KOPT-K1 (cell line): ENCODE data around the gene PPRC1.

Experiments used
- H3K27ac ChIP-seq: fragments of 200-600 bp; sonication (generic); 2 replicates; pipeline ENCODE4 v1.5.1; 2016; ENCODE audit warnings: antibody characterized with exemption, mild to moderate bottlenecking, low read depth, low read length; ENCODE audit not compliant: poor library complexity, severe bottlenecking
- H3K36me3 ChIP-seq: fragments of 200-600 bp; sonication (generic); 2 replicates; pipeline ENCODE4 v1.5.1; 2017; ENCODE audit warnings: antibody characterized with exemption, mild to moderate bottlenecking, low read length, moderate library complexity; ENCODE audit not compliant: insufficient read depth
- H3K9me3 ChIP-seq: fragments of 200-600 bp; sonication (generic); 2 replicates; pipeline ENCODE4 v1.5.1; 2017; ENCODE audit warnings: antibody characterized with exemption, low read length, mild to moderate bottlenecking; ENCODE audit not compliant: insufficient read depth, poor library complexity, severe bottlenecking

PPRC1 gene, protein sequence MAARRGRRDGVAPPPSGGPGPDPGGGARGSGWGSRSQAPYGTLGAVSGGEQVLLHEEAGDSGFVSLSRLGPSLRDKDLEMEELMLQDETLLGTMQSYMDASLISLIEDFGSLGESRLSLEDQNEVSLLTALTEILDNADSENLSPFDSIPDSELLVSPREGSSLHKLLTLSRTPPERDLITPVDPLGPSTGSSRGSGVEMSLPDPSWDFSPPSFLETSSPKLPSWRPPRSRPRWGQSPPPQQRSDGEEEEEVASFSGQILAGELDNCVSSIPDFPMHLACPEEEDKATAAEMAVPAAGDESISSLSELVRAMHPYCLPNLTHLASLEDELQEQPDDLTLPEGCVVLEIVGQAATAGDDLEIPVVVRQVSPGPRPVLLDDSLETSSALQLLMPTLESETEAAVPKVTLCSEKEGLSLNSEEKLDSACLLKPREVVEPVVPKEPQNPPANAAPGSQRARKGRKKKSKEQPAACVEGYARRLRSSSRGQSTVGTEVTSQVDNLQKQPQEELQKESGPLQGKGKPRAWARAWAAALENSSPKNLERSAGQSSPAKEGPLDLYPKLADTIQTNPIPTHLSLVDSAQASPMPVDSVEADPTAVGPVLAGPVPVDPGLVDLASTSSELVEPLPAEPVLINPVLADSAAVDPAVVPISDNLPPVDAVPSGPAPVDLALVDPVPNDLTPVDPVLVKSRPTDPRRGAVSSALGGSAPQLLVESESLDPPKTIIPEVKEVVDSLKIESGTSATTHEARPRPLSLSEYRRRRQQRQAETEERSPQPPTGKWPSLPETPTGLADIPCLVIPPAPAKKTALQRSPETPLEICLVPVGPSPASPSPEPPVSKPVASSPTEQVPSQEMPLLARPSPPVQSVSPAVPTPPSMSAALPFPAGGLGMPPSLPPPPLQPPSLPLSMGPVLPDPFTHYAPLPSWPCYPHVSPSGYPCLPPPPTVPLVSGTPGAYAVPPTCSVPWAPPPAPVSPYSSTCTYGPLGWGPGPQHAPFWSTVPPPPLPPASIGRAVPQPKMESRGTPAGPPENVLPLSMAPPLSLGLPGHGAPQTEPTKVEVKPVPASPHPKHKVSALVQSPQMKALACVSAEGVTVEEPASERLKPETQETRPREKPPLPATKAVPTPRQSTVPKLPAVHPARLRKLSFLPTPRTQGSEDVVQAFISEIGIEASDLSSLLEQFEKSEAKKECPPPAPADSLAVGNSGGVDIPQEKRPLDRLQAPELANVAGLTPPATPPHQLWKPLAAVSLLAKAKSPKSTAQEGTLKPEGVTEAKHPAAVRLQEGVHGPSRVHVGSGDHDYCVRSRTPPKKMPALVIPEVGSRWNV (N-terminal part only)

DNA sequence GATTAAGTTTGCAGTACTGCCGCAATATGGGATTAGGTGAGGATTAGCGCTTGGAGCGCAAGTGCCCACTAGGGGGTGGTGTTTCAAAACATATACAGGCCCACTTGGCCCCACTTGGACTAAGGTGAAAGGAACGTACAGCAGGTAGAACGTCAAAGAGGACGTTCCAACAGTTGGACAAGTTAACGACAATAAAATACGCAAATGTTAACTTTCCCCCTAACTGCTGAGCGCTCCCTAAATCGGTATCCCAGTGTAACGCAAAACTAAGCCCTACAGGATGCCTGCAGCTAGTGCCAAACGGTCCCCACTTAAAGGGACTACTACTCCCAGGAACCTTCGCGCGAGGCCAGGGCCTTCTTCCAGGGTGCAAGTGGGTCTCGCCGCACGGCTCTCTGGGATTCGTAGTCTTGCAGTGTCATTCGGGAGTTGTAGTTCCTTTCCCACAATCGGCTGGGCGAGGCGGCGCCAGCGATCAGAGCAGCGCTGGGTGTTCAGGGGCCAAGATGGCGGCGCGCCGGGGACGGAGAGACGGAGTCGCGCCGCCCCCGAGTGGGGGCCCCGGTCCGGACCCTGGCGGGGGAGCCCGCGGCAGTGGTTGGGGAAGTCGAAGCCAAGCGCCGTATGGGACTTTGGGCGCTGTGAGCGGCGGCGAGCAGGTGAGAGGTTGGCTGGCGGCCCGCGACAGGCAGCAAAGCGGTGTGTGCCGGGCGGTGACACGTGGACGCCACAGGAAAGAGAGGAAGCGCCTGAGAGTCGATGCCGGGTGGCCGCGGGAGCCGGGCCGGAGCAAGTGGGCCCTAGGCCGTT is at the start of gene PPRC1:
Gene PPRC1 (plus strand): TSS at position 478 of the 810 bp plus-strand sequence. CDS start 29 bp downstream, at position 507.
- Histone ChIP-seq H3K9me3 (no peaks in the 10 kb centered on the region), H3K27ac (peak within 1 kb of the TSS; percentile 83), H3K36me3 (peaks cover 27% of the 10 kb centered on the region)

DNA sequence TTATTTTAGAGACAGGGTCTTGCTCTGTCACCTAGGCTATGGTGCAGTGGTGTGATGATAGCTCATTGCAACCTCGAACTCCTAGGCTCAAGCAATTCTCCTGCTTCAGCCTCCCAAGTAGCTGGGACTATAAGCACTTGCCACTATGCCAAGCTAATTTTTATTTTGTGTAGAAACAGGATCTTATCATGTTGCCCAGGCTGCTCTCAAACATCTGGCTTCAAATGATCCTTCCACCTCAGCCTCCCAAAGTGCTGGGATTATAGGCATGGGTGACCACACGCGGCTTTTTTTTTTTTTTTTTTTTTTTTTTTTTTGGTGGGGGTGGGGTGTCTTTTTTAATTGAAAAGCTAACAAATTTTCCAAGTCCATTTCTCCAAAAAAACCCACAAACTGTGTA is 49.3 kb upstream of the PPRC1 start:
- Histone ChIP-seq H3K9me3 (no peaks in the 10 kb centered on the region), H3K36me3 (no peaks in the 10 kb centered on the region)

DNA sequence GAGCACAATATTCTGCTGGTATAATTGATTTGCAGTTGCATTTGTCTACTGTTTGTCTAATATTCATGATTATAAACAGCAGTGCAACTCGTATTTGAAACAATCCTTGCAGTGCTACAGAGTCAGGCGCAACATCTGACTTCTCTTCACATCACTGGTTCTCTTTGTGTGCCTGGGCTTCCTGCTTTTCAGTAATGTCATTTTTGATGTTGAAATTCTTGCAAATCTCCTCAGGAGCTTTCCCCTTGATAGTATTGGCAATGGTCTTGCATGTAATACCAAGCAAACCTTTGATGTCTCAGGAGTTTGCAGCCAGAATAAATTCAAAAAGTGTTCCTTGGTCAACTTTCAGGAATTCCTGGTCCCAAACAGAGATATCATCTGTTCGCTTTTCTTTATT is 47.5 kb upstream of the PPRC1 start:
- no peaks in the 10 kb centered on the region for H3K36me3 ChIP-seq
- H3K9me3 ChIP-seq: no peaks in the 10 kb centered on the region
- no peak overlapping the region for H3K27ac ChIP-seq

More for the DNA sequence above, 49.3 kb upstream of the PPRC1 start:
- H3K27ac ChIP-seq: no peak overlapping the region

DNA sequence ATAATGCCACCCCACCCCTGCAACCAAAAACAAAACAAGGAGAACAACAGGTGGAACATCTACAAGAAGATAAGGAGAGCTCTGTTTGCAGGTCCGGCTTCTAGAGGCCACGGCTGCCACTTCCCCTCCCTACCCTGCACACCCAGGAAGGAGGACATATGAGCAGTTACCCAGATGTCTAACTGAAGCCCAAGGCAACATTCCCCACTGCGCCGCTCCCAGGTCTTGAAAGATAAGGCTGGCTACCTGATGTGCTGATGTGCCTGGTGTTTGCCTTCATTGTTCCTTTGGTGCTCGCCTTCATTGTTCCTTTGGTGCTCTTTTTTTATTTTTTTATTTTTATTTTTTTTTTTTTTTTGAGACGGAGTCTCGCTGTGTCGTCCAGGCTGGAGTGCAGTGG is 46.6 kb upstream of the PPRC1 start:
- Histone ChIP-seq H3K27ac (no peak overlapping the region), H3K9me3 (no peaks in the 10 kb centered on the region), H3K36me3 (no peaks in the 10 kb centered on the region)

DNA sequence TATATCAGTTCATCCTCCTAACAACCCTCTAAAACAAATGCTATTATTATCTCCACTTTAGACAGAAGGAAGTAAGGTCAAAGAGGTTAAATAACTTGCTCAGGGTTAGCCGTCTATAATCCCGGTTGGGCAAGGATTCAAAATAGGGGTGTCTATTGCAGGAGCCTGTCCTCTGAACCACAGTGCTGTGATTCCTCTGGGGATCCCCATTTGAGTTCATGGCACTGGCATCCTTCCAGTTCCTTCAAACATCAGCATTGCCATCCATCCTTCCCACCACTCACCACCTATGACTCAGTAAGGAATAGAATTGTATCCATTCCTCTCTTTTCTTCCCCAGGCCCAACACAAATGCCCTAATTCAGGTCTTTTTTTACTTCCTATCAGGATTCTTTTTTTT is 42.1 kb upstream of the PPRC1 start:
- no peaks in the 10 kb centered on the region for H3K9me3 ChIP-seq
- H3K27ac ChIP-seq: no peak overlapping the region
- H3K36me3 ChIP-seq: no peaks in the 10 kb centered on the region

DNA sequence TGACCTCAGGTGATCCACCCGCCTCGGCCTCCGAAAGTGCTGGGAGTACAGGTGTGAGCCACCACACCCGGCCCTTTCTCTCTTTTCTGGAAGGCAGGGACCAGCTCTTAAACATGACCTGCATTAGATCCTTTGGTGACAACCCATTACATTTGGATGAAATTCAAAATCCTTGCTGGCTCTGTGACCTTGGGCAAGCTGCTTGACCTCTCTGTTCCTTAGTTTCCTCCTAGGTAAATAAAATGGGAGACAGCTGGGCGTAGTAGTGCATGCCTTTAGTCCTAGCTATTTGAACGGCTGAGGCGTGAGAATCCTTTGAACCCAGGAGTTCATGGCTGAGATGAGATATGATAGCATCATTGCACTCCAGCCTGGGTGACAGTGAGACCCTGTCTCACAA is 36.4 kb upstream of the PPRC1 start:
- Histone ChIP-seq H3K27ac (no peak overlapping the region), H3K9me3 (no peaks in the 10 kb centered on the region), H3K36me3 (no peaks in the 10 kb centered on the region)

DNA sequence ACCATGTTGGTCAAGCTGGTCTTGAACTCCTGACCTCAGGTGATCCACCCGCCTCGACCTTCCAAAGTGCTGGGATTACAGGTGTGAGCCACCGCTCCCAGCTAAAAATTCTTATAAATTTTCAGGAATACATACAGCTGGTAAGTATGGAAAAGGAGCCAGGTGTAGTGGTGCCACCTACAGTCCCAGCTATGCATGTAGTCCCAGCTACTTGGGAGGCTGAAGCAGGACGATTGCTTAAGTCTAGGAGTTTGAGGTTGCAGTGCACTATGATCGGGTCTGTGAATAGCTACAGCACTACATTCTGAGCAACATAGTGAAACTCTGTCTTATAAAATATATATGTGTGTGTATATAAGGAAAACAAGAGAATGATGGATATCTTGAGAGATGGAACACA is 31.7 kb upstream of the PPRC1 start:
- H3K27ac ChIP-seq: no peak overlapping the region
- H3K36me3 ChIP-seq: peaks cover 31% of the 10 kb centered on the region; the same call in 1 of the 2 replicates
- no peaks in the 10 kb centered on the region for H3K9me3 ChIP-seq

DNA sequence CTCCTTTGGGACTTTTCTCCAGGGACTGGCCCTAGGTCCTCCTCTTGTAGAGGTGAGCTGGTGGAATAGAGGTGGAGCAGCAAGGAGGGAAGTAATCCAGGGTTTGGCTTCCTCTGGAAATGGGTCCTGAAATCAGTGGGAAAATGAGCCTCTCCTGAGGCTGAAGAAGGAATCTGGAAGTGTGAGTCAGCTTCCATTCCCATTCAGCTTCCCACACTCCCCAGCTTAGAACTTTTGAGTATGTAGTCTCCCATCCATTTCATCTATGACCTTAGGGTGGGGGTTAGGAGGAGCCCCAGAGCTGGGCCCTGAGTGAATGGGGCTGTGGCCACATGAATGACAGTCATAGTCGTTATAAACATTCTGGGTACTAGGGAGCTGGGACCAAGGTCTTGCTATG is 30.4 kb upstream of the PPRC1 start:
- H3K9me3 ChIP-seq: no peaks in the 10 kb centered on the region
- peaks cover 42% of the 10 kb centered on the region for H3K36me3 ChIP-seq
- H3K27ac ChIP-seq: no peak overlapping the region

DNA sequence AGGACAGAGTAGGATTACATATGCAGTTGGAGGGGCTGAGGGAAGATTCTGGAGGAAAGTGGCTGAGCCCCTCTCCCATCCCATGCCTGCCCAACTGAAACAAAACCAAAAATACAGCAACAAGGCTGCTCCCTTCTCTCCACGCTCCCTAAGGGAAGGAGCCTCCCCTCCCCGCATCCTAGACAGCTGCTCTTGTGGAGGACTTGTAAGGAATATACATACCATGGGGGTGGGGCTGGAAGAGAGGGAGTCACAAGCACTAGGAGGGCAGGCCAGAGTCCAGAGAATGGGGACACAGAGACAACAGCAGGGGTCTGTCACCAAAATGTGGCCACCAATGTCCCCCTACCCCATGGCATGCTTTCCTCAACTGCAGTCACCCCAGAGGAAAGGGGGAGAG is 25.8 kb upstream of the PPRC1 start:
- H3K27ac ChIP-seq: no peak overlapping the region
- H3K36me3 ChIP-seq: peaks cover 85% of the 10 kb centered on the region
- no peaks in the 10 kb centered on the region for H3K9me3 ChIP-seq

DNA sequence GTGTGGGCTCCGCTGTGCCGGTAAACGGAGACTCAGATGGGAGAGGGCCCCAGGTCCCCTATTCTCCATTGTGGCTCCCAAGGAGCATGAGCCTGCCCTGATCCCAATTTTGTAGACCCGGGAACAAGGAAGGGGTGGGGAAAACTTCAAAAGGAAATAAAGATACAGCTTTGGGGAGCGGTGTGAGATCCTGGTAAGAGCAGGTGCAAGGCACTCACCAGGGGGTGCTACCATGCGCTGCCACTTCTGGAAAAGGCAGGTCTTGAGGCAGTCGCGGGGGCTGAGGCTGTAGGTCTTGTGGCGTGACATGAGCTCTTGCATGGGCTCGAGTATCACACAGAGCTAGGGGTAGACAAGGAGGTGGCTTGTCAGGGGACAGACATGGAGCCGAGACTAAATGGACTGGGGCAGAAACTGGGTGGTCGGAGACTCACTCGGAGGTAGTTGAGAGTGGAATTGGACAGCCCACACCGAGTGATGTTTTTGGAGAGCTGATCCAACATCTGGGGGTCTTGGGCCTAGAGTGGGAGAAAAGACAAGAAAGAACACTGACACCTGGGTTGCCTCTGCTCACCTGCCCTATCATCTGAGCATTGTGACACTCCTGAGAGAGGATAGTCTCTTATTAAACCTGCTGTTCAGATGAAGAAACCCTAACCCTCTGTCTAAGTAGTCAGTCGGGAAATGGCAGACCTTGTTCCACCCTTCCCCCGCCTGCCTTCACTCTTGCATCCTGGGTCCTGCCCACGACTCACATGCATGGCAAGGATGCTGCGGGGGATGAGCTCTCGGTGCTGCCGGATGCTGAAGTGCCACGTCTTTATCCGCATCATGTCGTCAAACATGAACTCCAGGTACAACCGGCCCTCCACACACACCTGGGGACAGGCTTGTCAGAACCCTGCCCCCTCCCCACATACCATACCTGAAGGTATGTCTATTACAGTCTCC is 23.4 kb upstream of the PPRC1 start:
- H3K36me3 ChIP-seq: peaks cover 75% of the 10 kb centered on the region
- H3K27ac ChIP-seq: no peak overlapping the region

DNA sequence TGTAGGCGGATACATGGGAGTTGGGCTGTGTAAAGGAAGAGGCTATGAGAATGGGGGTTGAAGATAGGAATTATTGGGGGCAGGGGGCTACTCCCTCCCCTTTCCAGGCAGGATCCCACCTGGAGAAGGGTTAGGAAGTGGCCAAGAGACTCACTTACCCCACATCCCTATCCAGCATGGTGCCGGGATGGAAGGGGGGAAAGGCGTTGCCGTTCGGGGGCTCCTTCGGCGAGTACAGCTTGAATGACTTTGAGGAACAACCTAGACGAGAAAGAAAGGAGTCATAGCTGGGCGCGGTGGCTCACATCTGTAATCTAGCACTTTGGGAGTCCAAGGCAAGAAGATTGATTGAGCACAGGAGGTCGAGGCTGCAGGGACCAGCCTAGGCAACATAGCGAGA is 21.6 kb upstream of the PPRC1 start:
- Histone ChIP-seq H3K27ac (no peak overlapping the region), H3K9me3 (no peaks in the 10 kb centered on the region), H3K36me3 (peaks cover 60% of the 10 kb centered on the region)

More for the DNA sequence above, 23.4 kb upstream of the PPRC1 start:
- H3K9me3 ChIP-seq: no peaks in the 10 kb centered on the region

DNA sequence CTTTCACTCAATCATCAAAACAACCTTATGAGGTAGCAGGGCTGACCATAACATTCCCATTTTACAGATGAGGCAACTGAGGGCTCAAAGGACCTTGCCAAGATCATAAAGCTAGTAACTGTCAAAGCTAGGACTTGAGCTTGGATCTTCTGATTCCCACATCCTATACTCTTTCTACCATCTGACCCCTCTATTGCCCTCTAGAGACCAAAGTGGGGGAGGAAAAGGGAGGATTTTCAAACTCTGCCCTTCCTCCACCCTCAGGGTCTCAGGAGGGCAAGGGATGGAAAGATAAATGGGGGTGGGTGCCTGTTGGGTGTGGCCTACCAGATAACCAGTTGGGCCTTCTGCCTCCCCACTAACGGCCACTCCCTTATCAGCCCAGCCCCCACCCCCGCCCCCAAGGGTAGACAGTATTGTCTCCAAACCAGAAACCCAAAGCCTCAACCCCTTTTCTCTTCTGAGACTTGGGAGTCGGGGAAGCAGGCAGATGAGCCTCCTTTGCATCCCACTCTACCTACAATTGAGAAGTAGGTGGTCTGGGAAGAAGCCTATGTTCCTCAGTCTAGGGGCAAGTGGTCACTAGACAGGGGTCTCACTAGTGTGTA is 20.5 kb upstream of the PPRC1 start:
- peak overlapping the region; percentile 84 for H3K27ac ChIP-seq
- no peaks in the 10 kb centered on the region for H3K9me3 ChIP-seq
- peaks cover 51% of the 10 kb centered on the region for H3K36me3 ChIP-seq
